SU-DHL-6 (cell line): ENCODE data around the gene NPHP4.

ENCODE experiments used
- H2AFZ ChIP-seq: fragments of 200-600 bp; sonication (generic); 2 replicates; pipeline ENCODE4 v1.6.1; 2014; ENCODE audit warnings: low read depth, mild to moderate bottlenecking, moderate library complexity, mixed read lengths, antibody characterized with exemption, low read length; ENCODE audit not compliant: severe bottlenecking
- H3F3A ChIP-seq: fragments of 200-600 bp; shearing (Covaris generic); 2 replicates; pipeline ENCODE4 v1.6.0; 2016; ENCODE audit warnings: antibody characterized with exemption, mild to moderate bottlenecking; ENCODE audit not compliant: insufficient read depth
- H3K27ac ChIP-seq: fragments of 200-600 bp; sonication (generic); 2 replicates; pipeline ENCODE4 v1.5.1; 2016; ENCODE audit warnings: low read depth, mild to moderate bottlenecking, low read length, moderate library complexity, mixed read lengths
- H3K27me3 ChIP-seq: fragments of 200-600 bp; sonication (generic), shearing (Covaris generic); 2 replicates; pipeline ENCODE4 v1.6.0; 2014; ENCODE audit warnings: mild to moderate bottlenecking, low read length
- H3K36me3 ChIP-seq: fragments of 200-600 bp; sonication (generic); 2 replicates; pipeline ENCODE4 v1.6.1; 2014; ENCODE audit warnings: mild to moderate bottlenecking, low read length, mixed read lengths
- H3K4me2 ChIP-seq: fragments of 300-600, 200-600 bp; shearing (Covaris generic), sonication (generic); 2 replicates; pipeline ENCODE4 v1.6.0; 2014; ENCODE audit warnings: low read length, low read depth, mild to moderate bottlenecking; ENCODE audit not compliant: poor library complexity, severe bottlenecking
- H3K4me3 ChIP-seq: fragments of 200-600 bp; sonication (generic); 2 replicates; pipeline ENCODE4 v1.5.1; 2014; ENCODE audit warnings: antibody characterized with exemption, low read length, mild to moderate bottlenecking, mixed read lengths; ENCODE audit not compliant: insufficient read depth, poor library complexity, severe bottlenecking
- H3K79me2 ChIP-seq: fragments of 200-600 bp; sonication (generic); 2 replicates; pipeline ENCODE4 v1.6.1; 2014; ENCODE audit warnings: mild to moderate bottlenecking, low read length, moderate library complexity; ENCODE audit not compliant: insufficient read depth
- H3K9ac ChIP-seq: fragments of 200-600 bp; sonication (generic); 2 replicates; pipeline ENCODE4 v1.7.0; 2014; ENCODE audit warnings: mild to moderate bottlenecking, low read length
- H3K9me2 ChIP-seq: fragments of 200-600 bp; sonication (generic); replicated peaks from 2 replicates; pipeline ENCODE4 v1.6.1; 2014; ENCODE audit warnings: low read length; ENCODE audit not compliant: insufficient read depth
- H3K9me3 ChIP-seq: fragments of 200-600 bp; sonication (generic); 2 replicates; pipeline ENCODE4 v1.6.1; 2014; ENCODE audit warnings: low read length, mixed read lengths; ENCODE audit not compliant: insufficient read depth
- H4K20me1 ChIP-seq: fragments of 200-600 bp; sonication (generic); 2 replicates; pipeline ENCODE4 v1.6.1; 2014; ENCODE audit warnings: low read depth, mild to moderate bottlenecking, antibody characterized with exemption, low read length, moderate library complexity, mixed read lengths
- CTCF ChIP-seq: fragments of 200-600 bp; sonication (generic); IDR thresholded peaks from one replicate; pipeline ENCODE4 v1.5.1; 2017; ENCODE audit warnings: antibody characterized with exemption, mild to moderate bottlenecking, low read length, moderate library complexity; ENCODE audit not compliant: insufficient read depth, poor library complexity, severe bottlenecking
- EZH2phosphoT487 ChIP-seq: fragments of 200-600 bp; sonication (generic), shearing (Covaris generic); conservative IDR thresholded peaks from 2 replicates; pipeline ENCODE4 v1.6.1; 2018; ENCODE audit warnings: mild to moderate bottlenecking, antibody characterized with exemption, low read length, moderate library complexity, mixed read lengths

Gene NPHP4

GRCh38 chr1:5934058-5934884 lies 58.0 kb downstream of the NPHP4 start:
- Histone ChIP-seq H3K4me3 (no peak overlapping the region), H3K27ac (no peak overlapping the region), H4K20me1 (no peaks in the 10 kb centered on the region), H3K36me3 (no peaks in the 10 kb centered on the region), H3K9me2 (no peaks in the 10 kb centered on the region), H3F3A (no peaks in the 10 kb centered on the region), H3K79me2 (no peaks in the 10 kb centered on the region), H3K27me3 (no peaks in the 10 kb centered on the region), H3K9me3 (no peaks in the 10 kb centered on the region), H2AFZ (no peak overlapping the region), H3K9ac (no peak overlapping the region), H3K4me2 (no peak overlapping the region)
- TF ChIP-seq CTCF: no peak
- no peak for TF ChIP-seq EZH2phosphoT487

GRCh38 chr1:5933676-5934057 lies 58.6 kb downstream of the NPHP4 start:
- Histone ChIP-seq H2AFZ (no peak overlapping the region), H4K20me1 (no peaks in the 10 kb centered on the region), H3K9ac (no peak overlapping the region), H3K27ac (no peak overlapping the region), H3K27me3 (no peaks in the 10 kb centered on the region), H3K9me3 (no peaks in the 10 kb centered on the region), H3K79me2 (no peaks in the 10 kb centered on the region), H3F3A (no peaks in the 10 kb centered on the region), H3K36me3 (no peaks in the 10 kb centered on the region), H3K9me2 (no peaks in the 10 kb centered on the region), H3K4me2 (no peak overlapping the region), H3K4me3 (no peak overlapping the region)
- TF ChIP-seq CTCF (no peak), EZH2phosphoT487 (no peak)

GRCh38 chr1:5933050-5933449 lies 59.2 kb downstream of the NPHP4 start:
- no peak overlapping the region for H3K4me2 ChIP-seq

More at GRCh38 chr1:5933050-5933449, 59.2 kb downstream of the NPHP4 start:
- Histone ChIP-seq H4K20me1 (no peaks in the 10 kb centered on the region), H3K79me2 (no peaks in the 10 kb centered on the region), H3K9me2 (no peaks in the 10 kb centered on the region), H3K9me3 (no peaks in the 10 kb centered on the region), H3K4me3 (no peak overlapping the region), H3K27ac (no peak overlapping the region), H2AFZ (no peak overlapping the region), H3K27me3 (no peaks in the 10 kb centered on the region), H3K36me3 (no peaks in the 10 kb centered on the region), H3K9ac (no peak overlapping the region), H3F3A (no peaks in the 10 kb centered on the region)
- no peak for TF ChIP-seq EZH2phosphoT487
- no peak for TF ChIP-seq CTCF
